22Rv1 (cell line): ENCODE measurements around the gene GCAT.

Source experiments
- H3K27ac ChIP-seq: fragments of 450-650 bp; 2 replicates; pipeline ENCODE4 v1.5.1; 2017
- CTCF ChIP-seq: fragments of 450-650 bp; IDR thresholded peaks from 2 replicates; pipeline ENCODE4 v1.5.1; 2017; ENCODE audit warnings: mild to moderate bottlenecking
- ZFX ChIP-seq: fragments of 450-650 bp; IDR thresholded peaks from 2 replicates; pipeline ENCODE4 v1.6.1; 2017; ENCODE audit warnings: antibody characterized with exemption, borderline replicate concordance

Gene GCAT

GRCh38 chr22:37849089-37849751, 41.5 kb downstream of the GCAT start, which contains the start of gene EIF3L:
EIF3L (plus strand) TSS chr22:37849419; CDS start chr22:37849450, 31 bp downstream.
- TF ChIP-seq CTCF (no peak), ZFX (no peak)
- peak within 1 kb of the TSS; percentile 99 for H3K27ac ChIP-seq

- no peak for TF ChIP-seq ZFX
- no peak for TF ChIP-seq CTCF
- H3K27ac ChIP-seq: no peak overlapping the region
Observed at GRCh38 chr22:37850801-37851200, 43.1 kb downstream of the GCAT start.

DNA sequence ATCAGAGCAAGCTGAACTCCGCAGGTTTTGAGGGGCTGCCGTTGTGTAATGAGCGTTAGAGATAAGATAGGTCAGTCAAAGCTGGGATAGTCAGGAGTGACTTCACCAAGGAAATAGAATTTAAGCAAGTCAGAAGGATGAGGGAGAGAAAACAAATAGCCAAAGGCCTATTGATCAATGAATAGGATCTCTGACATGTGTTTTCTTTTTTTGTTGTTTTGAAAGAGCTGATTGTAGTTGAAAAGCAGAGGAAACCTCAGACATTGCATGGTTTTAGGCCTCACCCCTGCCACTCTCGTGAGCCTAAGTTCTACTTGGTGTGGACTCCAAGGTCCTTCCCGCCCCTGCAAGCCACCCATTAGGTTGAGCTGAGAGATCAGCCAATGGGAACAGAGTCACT, 44.7 kb downstream of the GCAT start:
- no peak overlapping the region for H3K27ac ChIP-seq
- no peak for TF ChIP-seq CTCF
- no peak for TF ChIP-seq ZFX

DNA sequence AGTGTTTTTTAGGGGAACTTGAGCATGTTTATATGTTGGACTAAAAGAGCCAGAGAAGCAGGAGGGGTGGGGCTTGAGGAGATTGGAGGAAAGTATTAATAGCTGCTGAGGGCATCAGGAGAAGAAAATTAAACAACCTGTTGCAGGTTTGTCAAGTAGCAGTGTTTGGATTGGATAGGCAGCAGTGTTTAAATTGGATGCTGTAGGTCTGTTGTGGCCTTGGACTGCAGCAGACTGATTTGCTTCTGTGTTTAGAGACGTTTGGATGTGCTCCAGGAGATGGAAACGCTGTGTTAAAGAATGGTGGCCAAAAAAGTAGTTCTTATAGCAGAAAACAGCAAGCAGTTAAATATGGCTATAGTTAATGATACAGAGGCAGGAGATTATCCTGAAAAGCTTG, 47.2 kb downstream of the GCAT start:
- H3K27ac ChIP-seq: peak overlapping the region; percentile 17; the same call in 1 of the 2 replicates
- TF ChIP-seq ZFX: no peak
- TF ChIP-seq CTCF: no peak

- peak overlapping the region; percentile 17; the same call in 1 of the 2 replicates for H3K27ac ChIP-seq
- TF ChIP-seq ZFX: no peak
- no peak for TF ChIP-seq CTCF
Observed at GRCh38 chr22:37855462-37855861, 47.7 kb downstream of the GCAT start.

GRCh38 chr22:37860796-37861421, 53.2 kb downstream of the GCAT start:
- TF ChIP-seq ZFX (no peak), CTCF (no peak)
- H3K27ac ChIP-seq: 0 out of 2 replicates have a peak overlapping the region, but pooled peaks have one; percentile 13
